GM12874 (cell line): Measurements from ENCODE around the gene GRM8.

Source experiments
- CTCF ChIP-seq: IDR thresholded peaks from 2 replicates; pipeline ENCODE4 v1.5.1; 2011; ENCODE audit warnings: low read depth, mild to moderate bottlenecking, control low read depth, low read length, moderate library complexity; ENCODE audit not compliant: insufficient read depth

The GRM8 gene

GRCh38 chr7:127057918-127058317 lies 194.8 kb downstream of the GRM8 start:
- no peak for TF ChIP-seq CTCF

GRCh38 chr7:127056202-127056601 lies 196.5 kb downstream of the GRM8 start:
- TF ChIP-seq CTCF, result no peak

GRCh38 chr7:127047521-127047920 lies 205.2 kb downstream of the GRM8 start:
- no peak for TF ChIP-seq CTCF

GRCh38 chr7:127041689-127042452 lies 210.9 kb downstream of the GRM8 start:
- TF ChIP-seq CTCF, result no peak

GRCh38 chr7:127040042-127040441 lies 212.7 kb downstream of the GRM8 start:
- TF ChIP-seq CTCF, result no peak

- no peak for TF ChIP-seq CTCF
Observed at GRCh38 chr7:127039541-127039940, 213.2 kb downstream of the GRM8 start.

GRCh38 chr7:127035203-127035849 lies 217.4 kb downstream of the GRM8 start:
- TF ChIP-seq CTCF, result no peak
